ENCODE data around the gene NBAS.

- TF ChIP-seq NFE2L1 (tag; IDR thresholded peaks at IDR 0.05; ENCODE audit: borderline replicate concordance, low read depth) (no peak), ZBTB2 (IDR thresholded peaks at IDR 0.05) (no peak), ZNF436 (CRISPR knock-in tag; IDR thresholded peaks at IDR 0.05) (no peak), RBBP5 (IDR thresholded peaks at IDR 0.05; ENCODE audit: borderline replicate concordance, insufficient read depth, low read length, poor library complexity, severe bottlenecking) (no peak), CBX1 (IDR thresholded peaks at IDR 0.05; ENCODE audit: low read depth) (no peak), GABPA (tag; conservative IDR thresholded peaks at IDR 0.05; ENCODE audit: low read depth) (no peak), FOS (IDR thresholded peaks at IDR 0.05; ENCODE audit: extremely low read depth, insufficient read length) (no peak), NUFIP1 (IDR thresholded peaks at IDR 0.05; ENCODE audit: partially characterized antibody) (no peak), ZNF639 (CRISPR knock-in tag; conservative IDR thresholded peaks at IDR 0.05 in 1 of 2, IDR thresholded peaks at IDR 0.05 in 1 of 2) (no peak), CTCF (IDR thresholded peaks at IDR 0.05 in 2 of 3, conservative IDR thresholded peaks at IDR 0.05 in 1 of 3; ENCODE audit: insufficient read depth in 2 of 3, low read depth in 1 of 3, low read length in 3 of 3) (peak; percentile 40 to 69 (median 46); a peak in 5 of 6 replicates), RBM25 (IDR thresholded peaks at IDR 0.05; ENCODE audit: low read depth, low read length, severe bottlenecking) (no peak), RCOR1 (IDR thresholded peaks at IDR 0.05; ENCODE audit: borderline replicate concordance in 1 of 2, low read depth in 2 of 2, low read length in 2 of 2) (no peak), TAF1 (IDR thresholded peaks at IDR 0.05; ENCODE audit: control insufficient read depth, extremely low read depth, insufficient read depth, low read length, severe bottlenecking) (no peak)
Observed at GRCh38 chr2:15546297-15547098, 14.6 kb downstream of the NBAS start.

All from K562 (cell line).